ENCODE data around the gene PLEKHN1. TPM values are rescaled to one million over a fixed set of nuclear protein-coding genes. Genes with fewer than 3 reads are reported as not detected.
A peak's percentile ranks its signal among the peaks of the same experiment; 100 is the strongest.
"Not testable (repeated sequence)": the region's sequence is repeated elsewhere in the genome, so short reads cannot be mapped to it uniquely, and the experiment has no call there.

PLEKHN1 gene
- polyA plus RNA-seq, 6 donors from 2014 or later, result not detected

- H3K9me3 Mint-ChIP-seq, result no peaks in the 10 kb centered on the region
- peaks cover 15 to 17% (median 16%) of the 10 kb centered on the region in 3 donors for H3K4me1 Mint-ChIP-seq
- peaks cover 25 to 59% (median 36%) of the 10 kb centered on the region in 3 donors for H3K27me3 Mint-ChIP-seq
- no peak overlapping the region for H3K27ac Mint-ChIP-seq
- peaks cover 0 to 10% of the 10 kb centered on the region in 2 donors for H3K36me3 Mint-ChIP-seq
- H3K4me3 Mint-ChIP-seq, result peak overlapping the region in 1 of 8 donors; percentile 74
- ATAC-seq (ENCODE audit: low read depth in 2 of 2) (no peak), DNase-seq (no peak)
Observed at GRCh38 chr1:1003618-1004419, 37.5 kb downstream of the PLEKHN1 start.

- ATAC-seq (ENCODE audit: low read depth in 2 of 2) (no peak), DNase-seq (no peak)
- Mint-ChIP-seq H3K36me3 (peaks cover 0 to 10% of the 10 kb centered on the region in 2 donors), H3K27ac (peak overlapping the region in 1 of 6 donors; percentile 49), H3K27me3 (peaks cover 29 to 59% (median 36%) of the 10 kb centered on the region in 3 donors), H3K4me3 (peak overlapping the region in 1 of 8 donors; percentile 38), H3K9me3 (no peaks in the 10 kb centered on the region), H3K4me1 (peaks cover 15 to 17% (median 16%) of the 10 kb centered on the region in 3 donors)
Observed at GRCh38 chr1:1004420-1004779, 38.1 kb downstream of the PLEKHN1 start.

GRCh38 chr1:1004780-1005697 lies 38.8 kb downstream of the PLEKHN1 start:
- Mint-ChIP-seq H3K4me3 (peak overlapping the region in 1 of 8 donors; percentile 38), H3K4me1 (peaks cover 15 to 17% (median 16%) of the 10 kb centered on the region in 3 donors), H3K36me3 (peaks cover 0 to 10% of the 10 kb centered on the region in 2 donors), H3K27me3 (peaks cover 29 to 59% (median 36%) of the 10 kb centered on the region in 3 donors), H3K9me3 (no peaks in the 10 kb centered on the region), H3K27ac (peak overlapping the region in 3 of 6 donors; percentile 23 to 49 (median 49))
- no peak for ATAC-seq (ENCODE audit: low read depth in 2 of 2)
- no peak for DNase-seq

- DNase-seq (no peak), ATAC-seq (ENCODE audit: low read depth in 2 of 2) (no peak)
- Mint-ChIP-seq H3K4me3 (no peak overlapping the region), H3K4me1 (peaks cover 11 to 16% (median 12%) of the 10 kb centered on the region in 3 donors), H3K27ac (no peak overlapping the region), H3K9me3 (no peaks in the 10 kb centered on the region), H3K27me3 (peaks cover 26 to 55% (median 31%) of the 10 kb centered on the region in 3 donors), H3K36me3 (peaks cover 0 to 10% of the 10 kb centered on the region in 2 donors)
Observed at GRCh38 chr1:1005774-1006304, 39.6 kb downstream of the PLEKHN1 start.

GRCh38 chr1:1006305-1007159 lies 40.2 kb downstream of the PLEKHN1 start:
- Mint-ChIP-seq H3K9me3 (no peaks in the 10 kb centered on the region), H3K36me3 (peaks cover 0 to 10% of the 10 kb centered on the region in 2 donors), H3K4me3 (no peak overlapping the region), H3K4me1 (peaks cover 7 to 18% (median 9%) of the 10 kb centered on the region in 3 donors), H3K27me3 (peaks cover 23 to 51% (median 28%) of the 10 kb centered on the region in 3 donors), H3K27ac (no peak overlapping the region)
- ATAC-seq (ENCODE audit: low read depth in 2 of 2), result no peak
- no peak for DNase-seq

- not testable (repeated sequence) for H3K27ac Mint-ChIP-seq; H3K4me3 Mint-ChIP-seq; H3K36me3 Mint-ChIP-seq; H3K9me3 Mint-ChIP-seq; DNase-seq; ATAC-seq (ENCODE audit: low read depth in 2 of 2)
- Mint-ChIP-seq H3K27me3 (peaks cover 14 to 29% (median 16%) of the 10 kb centered on the region in 3 donors), H3K4me1 (peaks cover 13 to 30% (median 27%) of the 10 kb centered on the region in 3 donors)
Observed at GRCh38 chr1:1010131-1010530, 43.8 kb downstream of the PLEKHN1 start.

GRCh38 chr1:1011396-1011949 lies 45.2 kb downstream of the PLEKHN1 start:
- ATAC-seq (ENCODE audit: low read depth in 2 of 2) (no peak), DNase-seq (no peak)
- H3K27ac Mint-ChIP-seq, result peak overlapping the region in 1 of 6 donors; percentile 27
- peaks cover 11 to 28% (median 26%) of the 10 kb centered on the region in 3 donors for H3K4me1 Mint-ChIP-seq
- peaks cover 4 to 16% (median 12%) of the 10 kb centered on the region in 3 donors for H3K27me3 Mint-ChIP-seq
- no peaks in the 10 kb centered on the region for H3K9me3 Mint-ChIP-seq
- H3K4me3 Mint-ChIP-seq, result peak overlapping the region in 3 of 8 donors; percentile 5 to 58 (median 41)
- no peaks in the 10 kb centered on the region for H3K36me3 Mint-ChIP-seq

GRCh38 chr1:1012736-1013104 lies 46.4 kb downstream of the PLEKHN1 start:
- peak in 1 of 2 donors; percentile 2 for ATAC-seq (ENCODE audit: low read depth in 2 of 2)
- DNase-seq, H3K36me3 Mint-ChIP-seq, H3K9me3 Mint-ChIP-seq: not testable (repeated sequence)
- Mint-ChIP-seq H3K4me1 (peaks cover 11 to 33% (median 31%) of the 10 kb centered on the region in 3 donors), H3K4me3 (peak overlapping the region; percentile 88 to 100 (median 96)), H3K27me3 (peaks cover 0 to 12% (median 7%) of the 10 kb centered on the region in 3 donors), H3K27ac (peak overlapping the region; percentile 93 to 99 (median 98))

GRCh38 chr1:1013105-1013921 lies 47.0 kb downstream of the PLEKHN1 start, which contains the start of gene ISG15:
TSS of gene ISG15 (plus strand) at chr1:1013497. CDS start at chr1:1013574, 77 bp downstream.
- H3K9me3 Mint-ChIP-seq, result no peaks in the 10 kb centered on the region
- peak within 1 kb of the TSS; percentile 93 to 99 (median 98) for H3K27ac Mint-ChIP-seq
- H3K27me3 Mint-ChIP-seq, result peaks cover 0 to 9% (median 2%) of the 10 kb centered on the region in 3 donors
- H3K4me1 Mint-ChIP-seq, result peaks cover 11 to 33% (median 31%) of the 10 kb centered on the region in 3 donors
- H3K4me3 Mint-ChIP-seq, result peak within 1 kb of the TSS; percentile 88 to 100 (median 96)
- peak; percentile 83 for DNase-seq
- no peaks in the 10 kb centered on the region for H3K36me3 Mint-ChIP-seq
- peak; percentile 97 for ATAC-seq (ENCODE audit: low read depth in 2 of 2)

GRCh38 chr1:1013922-1014648 lies 47.8 kb downstream of the PLEKHN1 start:
- peaks cover 0 to 5% (median 0%) of the 10 kb centered on the region in 3 donors for H3K27me3 Mint-ChIP-seq
- DNase-seq, result no peak
- H3K4me1 Mint-ChIP-seq, result peaks cover 11 to 36% (median 31%) of the 10 kb centered on the region in 3 donors

More at GRCh38 chr1:1013922-1014648, 47.8 kb downstream of the PLEKHN1 start:
- H3K36me3 Mint-ChIP-seq, result no peaks in the 10 kb centered on the region
- ATAC-seq (ENCODE audit: low read depth in 2 of 2), result no peak
- H3K4me3 Mint-ChIP-seq, result peak overlapping the region; percentile 88 to 100 (median 96)
- peak overlapping the region; percentile 93 to 99 (median 98) for H3K27ac Mint-ChIP-seq
- no peaks in the 10 kb centered on the region for H3K9me3 Mint-ChIP-seq

Data from naive B cell (primary cell).